PC-3 (cell line): Measurements from ENCODE around the gene ZNF71. TPM values are rescaled to one million over a fixed set of nuclear protein-coding genes. Genes with fewer than 3 reads are reported as not detected.

Experiments used
- ATAC-seq: fragments of 200-7000 bp; cut with Tn5 transposase; 2 replicates; pipeline ENCODE4 v1.9.1; 2020; ENCODE audit warnings: mild to moderate bottlenecking, moderate library complexity
- BruUV-seq: library from RNA; stranded (reverse); fragments of 400-500 nt; replicated peaks from 2 replicates; lab custom pipeline; 2021; lab: Mats Ljungman, UMichigan
- CTCF ChIA-PET: fragments of 300-600 bp; sonication (Branson Sonifier 250); formaldehyde crosslinking; loops from one replicate; lab custom pipeline; 2022; ENCODE audit warnings: antibody characterized with exemption; lab: Charles Lee
- POLR2A ChIA-PET: fragments of 300-600 bp; sonication (Branson Sonifier 250); formaldehyde crosslinking; loops from one replicate; lab custom pipeline; 2022; ENCODE audit warnings: antibody characterized with exemption; ENCODE audit not compliant: unreplicated experiment; lab: Charles Lee
- DNase-seq: peaks from one replicate; pipeline ENCODE4 v3.0.0-alpha.2; 2015
- H2AFZ ChIP-seq: fragments of 300-600 bp; sonication (generic); 2 replicates; pipeline ENCODE4 v1.6.0; 2016; ENCODE audit warnings: antibody characterized with exemption, low read length
- H3F3A ChIP-seq: fragments of 300-600 bp; sonication (generic); one replicate; pipeline ENCODE4 v1.6.0; 2017; ENCODE audit warnings: antibody characterized with exemption, low read length, control low read depth, mild to moderate bottlenecking; ENCODE audit not compliant: unreplicated experiment
- H3K27ac ChIP-seq: fragments of 300-600 bp; sonication (generic); 2 replicates; pipeline ENCODE4 v1.5.1; 2016; ENCODE audit warnings: mild to moderate bottlenecking, low read length
- H3K27me3 ChIP-seq: fragments of 300-600 bp; sonication (generic); 2 replicates; pipeline ENCODE4 v1.6.1; 2016; ENCODE audit warnings: low read length, mixed read lengths
- H3K36me3 ChIP-seq: fragments of 300-600 bp; sonication (generic); 2 replicates; pipeline ENCODE4 v1.6.1; 2016; ENCODE audit warnings: low read depth, mixed run types, low read length, mixed read lengths
- H3K4me1 ChIP-seq: fragments of 300-600 bp; sonication (generic); 2 replicates; pipeline ENCODE4 v1.5.1; 2016; ENCODE audit warnings: low read length; ENCODE audit not compliant: insufficient read depth
- H3K4me2 ChIP-seq: fragments of 300-600 bp; sonication (generic); 2 replicates; pipeline ENCODE4 v1.6.0; 2016; ENCODE audit warnings: low read length
- H3K4me3 ChIP-seq: fragments of 300-600 bp; sonication (generic); 2 replicates; pipeline ENCODE4 v1.5.1; 2016; ENCODE audit warnings: mild to moderate bottlenecking, low read length, mixed read lengths
- H3K79me2 ChIP-seq: fragments of 300-600 bp; sonication (generic); 2 replicates; pipeline ENCODE4 v1.6.1; 2017; ENCODE audit warnings: low read length, mixed read lengths
- H3K9ac ChIP-seq: fragments of 300-600 bp; sonication (generic); 2 replicates; pipeline ENCODE4 v1.6.0; 2016; ENCODE audit warnings: mild to moderate bottlenecking, low read length
- H3K9me2 ChIP-seq: fragments of 300-600 bp; sonication (generic); replicated peaks from 2 replicates; pipeline ENCODE4 v1.6.1; 2016; ENCODE audit warnings: mixed run types, low read length, mixed read lengths
- H3K9me3 ChIP-seq: fragments of 300-600 bp; sonication (generic); 2 replicates; pipeline ENCODE4 v1.6.1; 2016; ENCODE audit warnings: low read length, mixed read lengths
- H4K20me1 ChIP-seq: fragments of 300-600 bp; sonication (generic); 2 replicates; pipeline ENCODE4 v1.6.1; 2016; ENCODE audit warnings: low read length, mixed read lengths
- CTCF ChIP-seq: fragments of 300-600 bp; sonication (generic); conservative IDR thresholded peaks from 2 replicates; pipeline ENCODE4 v1.5.1; 2017; ENCODE audit warnings: antibody characterized with exemption, low read depth, mild to moderate bottlenecking, low read length
- EZH2 ChIP-seq: fragments of 300-600 bp; sonication (generic); IDR thresholded peaks from one replicate; pipeline ENCODE4 v1.6.1; 2017; ENCODE audit warnings: antibody characterized with exemption, mild to moderate bottlenecking, low read length; ENCODE audit not compliant: unreplicated experiment
- EZH2phosphoT487 ChIP-seq: fragments of 300-600 bp; sonication (generic); IDR thresholded peaks from 2 replicates; pipeline ENCODE4 v1.6.1; 2018; ENCODE audit warnings: mild to moderate bottlenecking, antibody characterized with exemption, low read length, borderline replicate concordance
- intact Hi-C: fragments of 100-400 bp; cut with micrococcal nuclease; formaldehyde crosslinking; loops from 2 replicates; pipeline ENCODE4 v1.9.0; 2023
- total RNA-seq: library from RNA; depleted of rRNA; stranded (reverse); fragments of >200 nt; gene quantifications from 2 replicates; pipeline ENCODE4 v1.2.3, GENCODE V29; 2014

The ZNF71 gene
- total RNA-seq, 1 experiment from 2014 or later, result 14.2 TPM

GRCh38 chr19:56567274-56568120 lies 27.6 kb upstream of the ZNF71 start, which contains the start of gene ZNF470:
Gene ZNF470 (plus strand): TSS chr19:56567468. CDS start chr19:56570312, 2,844 bp downstream.
- Histone ChIP-seq H3K9me3 (peaks cover 68% of the 10 kb centered on the region), H3K9ac (no peak within 1 kb of the TSS)
- TF ChIP-seq EZH2 (no peak), CTCF (no peak), EZH2phosphoT487 (no peak)

GRCh38 chr19:56572589-56572988 lies 22.5 kb upstream of the ZNF71 start:
- Histone ChIP-seq H3K27ac (no peak overlapping the region), H3K4me2 (no peak overlapping the region), H2AFZ (no peak overlapping the region), H3K4me3 (no peak overlapping the region), H3F3A (no peaks in the 10 kb centered on the region), H3K4me1 (no peaks in the 10 kb centered on the region), H3K9ac (no peak overlapping the region), H3K27me3 (no peaks in the 10 kb centered on the region), H4K20me1 (no peaks in the 10 kb centered on the region), H3K9me2 (no peaks in the 10 kb centered on the region), H3K79me2 (no peaks in the 10 kb centered on the region), H3K9me3 (peaks cover 78% of the 10 kb centered on the region), H3K36me3 (no peaks in the 10 kb centered on the region; the same call in 1 of the 2 replicates)
- BruUV-seq, result no TSS peak
- CTCF ChIA-PET, result no interaction called here
- TF ChIP-seq CTCF, result no peak
- no peak for TF ChIP-seq EZH2
- no peak for TF ChIP-seq EZH2phosphoT487
- intact Hi-C loops, result no loop called here
- POLR2A ChIA-PET, result no interaction called here
- no peak for ATAC-seq
- DNase-seq, result no peak

More at GRCh38 chr19:56567274-56568120, 27.6 kb upstream of the ZNF71 start, which contains the start of gene ZNF470:
- Histone ChIP-seq H3K4me2 (peak within 1 kb of the TSS; percentile 41; the same call in 1 of the 2 replicates), H3K4me3 (peak within 1 kb of the TSS; percentile 62), H3K27me3 (no peaks in the 10 kb centered on the region), H4K20me1 (no peaks in the 10 kb centered on the region), H3K9me2 (no peaks in the 10 kb centered on the region), H3K36me3 (no peaks in the 10 kb centered on the region; the same call in 1 of the 2 replicates), H3F3A (no peaks in the 10 kb centered on the region), H2AFZ (peak within 1 kb of the TSS; percentile 86), H3K4me1 (no peaks in the 10 kb centered on the region), H3K27ac (no peak within 1 kb of the TSS), H3K79me2 (no peaks in the 10 kb centered on the region)
- ChIA-PET POLR2A (no interaction called here), CTCF (no interaction called here)
- no TSS peak for BruUV-seq
- peak; percentile 46 for DNase-seq
- intact Hi-C loops, result no loop called here
- ATAC-seq, result peak; percentile 99

GRCh38 chr19:56573914-56574313 lies 21.2 kb upstream of the ZNF71 start:
- Histone ChIP-seq H3K27me3 (no peaks in the 10 kb centered on the region), H3K36me3 (no peaks in the 10 kb centered on the region; the same call in 1 of the 2 replicates), H3K79me2 (no peaks in the 10 kb centered on the region), H4K20me1 (no peaks in the 10 kb centered on the region), H3K9ac (no peak overlapping the region), H3F3A (no peaks in the 10 kb centered on the region), H3K9me2 (no peaks in the 10 kb centered on the region), H3K9me3 (peaks cover 85% of the 10 kb centered on the region), H2AFZ (no peak overlapping the region), H3K4me2 (no peak overlapping the region), H3K4me3 (no peak overlapping the region), H3K4me1 (no peaks in the 10 kb centered on the region), H3K27ac (no peak overlapping the region)
- no TSS peak for BruUV-seq
- TF ChIP-seq EZH2phosphoT487 (no peak), EZH2 (no peak), CTCF (no peak)
- no peak for DNase-seq
- intact Hi-C loops, result no loop called here
- ATAC-seq, result no peak
- POLR2A ChIA-PET, result no interaction called here
- CTCF ChIA-PET, result no interaction called here
